ENCODE results near the gene HOXA3. TPM values are rescaled to one million over a fixed set of nuclear protein-coding genes. Genes with fewer than 3 reads are reported as not detected.

HOXA3 gene
- total RNA-seq, 4 donors from 2014 or later, result 10.2 to 16.6 (median 13.8) TPM

GRCh38 chr7:27101957-27102580, 50.3 kb downstream of the HOXA3 start:
- peak overlapping the region; percentile 96 to 100 (median 99) for H3K27ac ChIP-seq (replicated peaks in 1 of 4)
- no peaks in the 10 kb centered on the region for H3K9me3 ChIP-seq
- peaks cover 24 to 81% (median 74%) of the 10 kb centered on the region in 4 donors for H3K4me1 ChIP-seq
- intact Hi-C loops (cut with DNase I), result no loop called here
- 7% methylated on average over 20 of the region's 39 CpGs for whole genome bisulfite sequencing
- H3K36me3 ChIP-seq, result no peaks in the 10 kb centered on the region
- no peak for DNase-seq (ENCODE audit: extremely low spot score)
- peak overlapping the region; percentile 66 to 96 (median 84) for H3K4me3 ChIP-seq
- no peak for TF ChIP-seq POLR2A (IDR thresholded peaks at IDR 0.05; ENCODE audit: low read depth)
- TF ChIP-seq EP300 (IDR thresholded peaks at IDR 0.05), result no peak
- TF ChIP-seq POLR2AphosphoS5 (IDR thresholded peaks at IDR 0.05), result no peak
- TF ChIP-seq CTCF (IDR thresholded peaks at IDR 0.05), result no peak
- peaks cover 0 to 3% (median 0%) of the 10 kb centered on the region in 4 donors for H3K27me3 ChIP-seq

GRCh38 chr7:27101171-27101956, 51.0 kb downstream of the HOXA3 start:
- DNase-seq (ENCODE audit: extremely low spot score), result no peak
- Histone ChIP-seq H3K4me3 (peak overlapping the region; percentile 66 to 96 (median 84)), H3K4me1 (peaks cover 23 to 76% (median 71%) of the 10 kb centered on the region in 4 donors), H3K27ac (replicated peaks in 1 of 4) (peak overlapping the region; percentile 96 to 100 (median 99)), H3K36me3 (no peaks in the 10 kb centered on the region), H3K9me3 (no peaks in the 10 kb centered on the region), H3K27me3 (peaks cover 0 to 4% (median 0%) of the 10 kb centered on the region in 4 donors)
- intact Hi-C loops (cut with DNase I), result no loop called here
- no peak for TF ChIP-seq CTCF (IDR thresholded peaks at IDR 0.05)
- peak in 1 of 2 donors; percentile 6 for TF ChIP-seq POLR2AphosphoS5 (IDR thresholded peaks at IDR 0.05)
- 14% methylated on average over 25 of the region's 25 CpGs for WGBS

GRCh38 chr7:27100694-27101170, 51.7 kb downstream of the HOXA3 start:
- H3K36me3 ChIP-seq, result no peaks in the 10 kb centered on the region
- WGBS, result 34% methylated on average over 8 of the region's 8 CpGs
- DNase-seq (ENCODE audit: extremely low spot score), result no peak
- H3K4me1 ChIP-seq, result peaks cover 26 to 70% (median 67%) of the 10 kb centered on the region in 4 donors
- intact Hi-C loops (cut with DNase I), result no loop called here
- no peak for TF ChIP-seq CTCF (IDR thresholded peaks at IDR 0.05)
- TF ChIP-seq POLR2AphosphoS5 (IDR thresholded peaks at IDR 0.05), result peak in 1 of 2 donors; percentile 5
- peak overlapping the region; percentile 66 to 96 (median 84) for H3K4me3 ChIP-seq
- H3K27me3 ChIP-seq, result peaks cover 0 to 11% (median 0%) of the 10 kb centered on the region in 4 donors
- peak overlapping the region; percentile 96 to 100 (median 99) for H3K27ac ChIP-seq (replicated peaks in 1 of 4)
- H3K9me3 ChIP-seq, result no peaks in the 10 kb centered on the region

GRCh38 chr7:27099453-27100370, 52.7 kb downstream of the HOXA3 start:
- no peaks in the 10 kb centered on the region for H3K9me3 ChIP-seq
- intact Hi-C loops (cut with DNase I), result loop anchor here (2.0 to 5.0 kb wide), 4 partner anchors 43 to 1242 kb away; partner anchors contain the start of genes CBX3, HNRNPA2B1 and HOXA5
- H3K4me1 ChIP-seq, result peaks cover 26 to 66% (median 65%) of the 10 kb centered on the region in 4 donors
- no peak for DNase-seq (ENCODE audit: extremely low spot score)
- no peaks in the 10 kb centered on the region for H3K36me3 ChIP-seq
- H3K27me3 ChIP-seq, result peaks cover 0 to 11% (median 0%) of the 10 kb centered on the region in 4 donors
- peak overlapping the region; percentile 96 to 100 (median 99) for H3K27ac ChIP-seq (replicated peaks in 1 of 4)
- WGBS, result 47% methylated on average over 8 of the region's 8 CpGs
- TF ChIP-seq POLR2AphosphoS5 (IDR thresholded peaks at IDR 0.05), result no peak
- no peak for TF ChIP-seq CTCF (IDR thresholded peaks at IDR 0.05)
- no peak for TF ChIP-seq POLR2A (IDR thresholded peaks at IDR 0.05; ENCODE audit: low read depth)
- no peak for TF ChIP-seq EP300 (IDR thresholded peaks at IDR 0.05)
- peak overlapping the region; percentile 79 to 100 (median 96) for H3K4me3 ChIP-seq

Data from esophagus muscularis mucosa (tissue), 4 donors.